HTR-8/SVneo (cell line): Measurements from ENCODE around the gene C10orf62.
A peak's percentile ranks its signal among the peaks of the same experiment; 100 is the strongest.
"Not testable (repeated sequence)": the region's sequence is repeated elsewhere in the genome, so short reads cannot be mapped to it uniquely, and the experiment has no call there.

Experiments
- DNase-seq: peaks from one replicate; pipeline ENCODE4 v3.0.0; 2011; ENCODE audit warnings: low spot score, mixed read lengths; ENCODE audit not compliant: insufficient read length
- FAIRE-seq: peaks from 2 replicates; lab custom pipeline; 2011; peaks lifted over from hg19 to GRCh38; lab: Jason Lieb, UNC

Gene C10orf62

DNA sequence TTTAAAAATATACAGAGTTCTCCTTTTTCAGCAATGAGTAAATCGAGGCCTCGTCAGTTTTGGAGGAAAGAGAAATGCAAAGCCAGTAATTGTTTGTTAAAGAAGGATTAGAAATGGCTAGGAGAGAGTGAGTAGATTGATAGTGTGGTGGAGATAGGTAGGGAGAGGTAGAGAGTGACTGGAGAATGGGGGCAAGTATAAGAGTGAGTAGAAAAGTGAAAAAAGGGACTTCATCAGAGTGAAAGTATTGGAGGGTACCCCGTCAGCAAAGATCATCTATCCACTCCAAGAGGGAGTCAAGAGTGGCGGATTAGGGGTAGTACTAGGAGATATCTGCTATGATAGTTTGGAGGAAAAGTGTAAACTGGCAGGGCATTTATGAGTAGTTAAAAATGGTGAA lies 26.2 kb upstream of the C10orf62 start:
- DNase-seq (no peak), FAIRE-seq (no peak)

- no peak for DNase-seq
- FAIRE-seq, result no peak
Measured at GRCh38 chr10:97564776-97565175, 24.7 kb upstream of the C10orf62 start.

GRCh38 chr10:97566336-97566996 lies 23.1 kb upstream of the C10orf62 start:
- FAIRE-seq, result no peak
- no peak for DNase-seq

DNA sequence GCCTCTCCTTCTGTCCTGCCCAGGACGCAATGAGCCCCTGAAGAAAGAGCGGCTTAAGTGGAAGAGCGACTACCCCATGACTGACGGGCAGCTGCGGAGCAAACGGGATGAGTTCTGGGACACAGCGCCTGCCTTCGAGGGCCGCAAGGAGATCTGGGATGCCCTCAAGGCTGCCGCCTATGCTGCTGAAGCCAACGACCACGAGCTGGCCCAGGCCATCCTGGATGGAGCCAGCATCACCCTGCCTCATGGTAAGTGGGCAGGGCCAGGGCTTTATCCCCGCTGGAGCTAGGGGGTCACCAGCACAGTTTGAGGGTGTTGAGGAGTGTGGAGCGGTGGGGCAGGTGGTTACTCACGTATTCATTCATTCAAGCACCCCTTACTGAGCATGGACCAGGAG lies 21.6 kb upstream of the C10orf62 start:
- DNase-seq (no peak), FAIRE-seq (no peak)

DNA sequence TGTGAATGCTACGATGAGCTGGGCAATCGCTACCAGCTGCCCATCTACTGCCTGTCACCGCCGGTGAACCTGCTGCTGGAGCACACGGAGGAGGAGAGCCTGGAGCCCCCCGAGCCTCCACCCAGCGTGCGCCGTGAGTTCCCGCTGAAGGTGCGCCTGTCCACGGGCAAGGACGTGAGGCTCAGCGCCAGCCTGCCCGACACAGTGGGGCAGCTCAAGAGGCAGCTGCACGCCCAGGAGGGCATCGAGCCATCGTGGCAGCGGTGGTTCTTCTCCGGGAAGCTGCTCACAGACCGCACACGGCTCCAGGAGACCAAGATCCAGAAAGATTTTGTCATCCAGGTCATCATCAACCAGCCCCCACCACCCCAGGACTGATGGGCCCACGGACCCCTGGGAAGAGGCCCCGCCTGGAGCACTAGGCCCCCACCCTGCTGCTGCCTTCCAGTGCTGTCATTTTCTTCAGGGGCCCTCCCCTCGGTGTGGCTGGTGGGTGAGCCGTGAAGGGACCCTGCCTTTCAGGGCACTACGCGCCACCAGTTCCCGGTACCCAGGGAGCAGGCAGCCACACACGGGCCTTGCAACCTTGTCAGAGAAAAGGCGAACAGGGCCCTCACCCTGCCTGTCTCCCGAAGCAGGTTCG lies 19.3 kb upstream of the C10orf62 start:
- DNase-seq (no peak), FAIRE-seq (no peak)

DNA sequence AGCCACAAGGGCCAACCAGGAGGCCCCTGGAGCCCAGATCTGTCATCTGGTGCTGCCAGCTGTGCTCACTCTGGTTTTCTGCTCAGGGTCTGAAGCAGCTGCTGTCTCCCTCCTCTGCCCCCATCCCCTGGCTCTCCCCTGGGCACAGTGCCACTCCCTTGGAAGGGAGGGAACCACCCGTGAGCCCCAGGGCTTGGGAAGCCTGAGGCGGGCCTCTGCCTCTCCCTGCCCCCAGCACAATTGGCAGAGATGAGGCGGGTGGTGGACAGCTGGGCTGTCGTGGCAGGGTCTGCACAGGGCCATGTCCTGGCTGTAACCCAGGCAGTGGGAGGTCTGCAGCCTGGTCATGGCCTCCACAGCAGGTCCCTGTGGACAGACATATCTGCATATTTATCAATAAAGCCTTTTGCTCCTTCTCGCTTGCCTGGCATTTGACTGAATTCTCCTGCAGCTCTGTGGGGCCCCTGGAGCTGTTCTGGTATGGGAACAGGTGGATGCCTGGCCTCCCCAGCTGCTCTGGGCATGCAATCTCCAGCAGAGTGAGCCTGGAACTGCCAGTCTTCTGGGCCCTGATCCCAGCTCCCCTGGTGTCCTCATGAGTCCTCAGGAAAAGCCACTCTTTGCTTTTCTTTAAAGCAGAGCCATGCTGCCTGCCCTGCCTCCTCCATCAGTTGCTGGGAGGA lies 18.6 kb upstream of the C10orf62 start:
- DNase-seq, result no peak
- no peak for FAIRE-seq

DNA sequence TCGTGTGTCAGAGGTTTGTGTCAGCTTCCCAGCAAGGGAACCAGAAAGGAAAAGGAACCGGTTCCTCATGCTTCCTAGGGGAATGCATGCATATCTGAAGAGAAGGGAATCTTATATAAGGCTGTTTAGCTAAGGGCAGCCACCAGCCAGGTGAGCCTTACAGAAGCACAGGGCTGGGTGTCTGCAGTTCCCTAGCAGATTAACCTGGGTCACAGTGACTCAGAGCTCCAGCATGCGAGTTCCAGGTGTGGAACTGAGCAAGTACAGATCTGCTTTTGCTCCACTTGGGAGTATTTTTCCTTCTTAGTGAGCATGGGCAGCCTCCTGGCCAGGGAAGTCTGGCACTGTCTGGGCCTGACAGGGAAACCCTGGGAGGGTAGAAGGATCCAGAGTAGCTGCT lies 17.9 kb upstream of the C10orf62 start:
- DNase-seq (no peak), FAIRE-seq (no peak)

GRCh38 chr10:97572214-97572989 lies 17.1 kb upstream of the C10orf62 start, which contains the start of gene ANKRD2:
Gene ANKRD2, plus strand, starts transcription at chr10:97572779. Its CDS starts 10 bp downstream, at chr10:97572789.
- FAIRE-seq (peak; percentile 81), DNase-seq (peak; percentile 71)

DNA sequence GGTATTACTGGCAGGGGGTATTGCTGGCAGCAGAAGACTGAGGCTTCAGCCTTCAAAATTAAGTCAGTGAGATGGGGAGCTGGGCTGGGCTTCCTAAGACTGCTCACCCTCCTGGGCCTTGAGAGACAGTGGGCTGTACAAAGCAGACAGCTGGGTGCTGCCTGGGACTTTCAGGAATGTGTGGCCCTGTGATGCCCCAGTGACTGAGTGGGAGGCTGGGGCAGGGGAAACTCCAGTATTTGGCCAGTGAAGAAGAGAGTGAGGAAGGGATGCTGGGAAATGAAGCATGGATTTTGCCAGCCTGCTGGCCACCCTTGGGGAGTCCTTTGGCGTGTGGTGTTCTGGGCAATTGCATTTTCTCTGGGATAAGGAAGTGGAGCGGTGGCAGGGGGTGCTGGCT lies 16.5 kb upstream of the C10orf62 start:
- DNase-seq (no peak), FAIRE-seq (peak; percentile 54)

DNA sequence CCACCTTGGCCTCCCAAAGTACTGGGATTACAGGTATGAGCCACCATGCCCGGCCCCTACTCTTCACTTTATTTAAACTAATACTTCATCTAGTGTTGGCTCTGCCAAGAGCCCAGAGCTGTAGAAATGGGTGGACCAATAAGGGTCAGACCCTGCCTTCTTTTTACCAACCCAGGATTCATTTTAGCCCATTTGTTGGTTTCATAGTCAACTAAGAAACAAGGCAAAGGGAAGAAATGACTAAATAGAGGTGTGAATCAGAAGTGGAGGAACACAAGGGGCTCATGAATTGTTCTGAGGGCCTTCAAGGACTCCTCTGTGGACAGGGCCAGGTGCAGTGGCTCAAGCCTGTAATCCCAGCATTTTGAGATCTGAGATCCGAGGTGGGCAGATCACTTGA lies 15.8 kb upstream of the C10orf62 start:
- FAIRE-seq, result no peak
- DNase-seq, result no peak

DNA sequence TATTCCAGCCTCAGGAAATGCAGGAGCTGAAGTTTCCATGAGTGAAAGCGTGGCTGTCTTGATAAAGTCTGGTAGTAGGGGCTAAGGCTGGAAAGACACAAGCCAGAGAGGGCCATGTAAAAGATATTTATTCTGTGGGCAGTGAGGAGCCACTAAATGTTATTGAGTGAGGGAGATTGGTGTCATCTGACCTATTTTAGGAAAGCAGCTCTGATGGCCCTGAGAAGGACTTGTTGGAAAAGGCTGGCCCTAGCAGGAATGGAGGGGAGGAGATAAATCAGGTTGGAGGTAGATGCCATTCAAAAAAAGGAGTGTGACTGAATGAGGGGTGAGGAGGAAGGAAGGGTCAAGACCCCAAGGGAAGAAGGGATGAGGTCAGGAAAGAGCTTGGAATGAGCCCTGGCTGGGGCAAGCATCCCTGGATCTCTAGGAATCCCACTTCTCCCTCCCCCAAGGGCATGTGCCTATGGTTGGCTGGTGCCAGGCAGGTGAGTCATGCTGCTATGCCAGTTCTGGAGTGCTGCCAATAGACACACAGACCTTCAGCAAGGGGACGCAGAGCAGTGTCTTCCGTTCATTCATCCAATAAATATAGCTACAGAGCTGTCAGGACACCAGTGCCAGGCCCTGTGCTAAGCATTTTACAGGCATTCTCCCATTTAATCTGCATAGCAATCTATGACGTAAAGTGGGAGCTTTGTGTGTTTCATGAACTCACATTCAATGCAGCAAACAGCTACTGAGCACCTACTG lies 15.0 kb upstream of the C10orf62 start:
- peak; percentile 98 for DNase-seq
- peak; percentile 99 for FAIRE-seq

DNA sequence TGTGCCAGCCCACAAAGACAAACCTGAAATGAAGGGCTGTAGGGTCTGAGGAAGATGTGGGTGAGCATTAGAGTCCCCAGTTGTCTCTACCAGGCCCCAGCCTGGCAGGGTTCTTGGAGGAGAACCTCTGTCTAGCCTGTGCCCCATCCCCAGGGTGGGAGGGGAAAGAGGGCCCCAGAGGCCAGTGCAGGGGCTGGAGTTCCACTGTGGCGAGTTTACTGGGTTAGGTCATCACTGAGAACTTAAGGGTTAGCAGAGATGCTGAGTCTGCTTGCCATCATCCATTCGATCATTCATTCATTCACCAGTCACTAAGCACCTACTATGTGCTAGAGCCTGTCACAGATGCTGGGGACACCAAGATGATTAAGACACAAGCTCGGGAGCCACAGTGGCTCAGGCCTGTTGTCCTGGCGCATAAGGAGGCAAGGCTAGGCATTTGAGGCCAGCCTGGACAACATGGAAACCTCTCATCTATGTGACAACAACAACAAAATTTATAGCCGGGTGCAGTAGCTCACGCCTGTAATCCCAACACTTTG lies 14.3 kb upstream of the C10orf62 start:
- no peak for FAIRE-seq
- DNase-seq, result peak; percentile 69

DNA sequence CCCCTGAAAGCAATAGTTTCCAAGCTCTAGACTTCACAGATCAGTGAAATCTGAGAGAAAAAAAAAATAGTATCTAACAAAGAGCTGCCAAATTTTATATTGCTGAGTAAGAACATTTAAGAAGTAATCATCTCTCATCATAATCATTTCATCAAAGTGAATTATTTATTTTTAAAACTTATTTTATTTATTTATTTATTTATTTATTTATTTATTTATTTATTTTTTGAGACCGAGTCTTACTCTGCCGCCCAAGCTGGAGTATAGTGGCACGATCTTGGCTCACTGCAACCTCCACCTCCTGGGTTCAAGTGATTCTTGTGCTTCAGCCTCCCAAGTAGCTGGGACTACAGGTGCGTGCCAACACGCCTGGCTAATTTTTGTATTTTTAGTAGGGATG lies 13.0 kb upstream of the C10orf62 start:
- not testable (repeated sequence) for FAIRE-seq, DNase-seq

- FAIRE-seq (no peak), DNase-seq (no peak)
Measured at GRCh38 chr10:97577701-97578100, 11.8 kb upstream of the C10orf62 start.

GRCh38 chr10:97578171-97578844 lies 11.2 kb upstream of the C10orf62 start:
- DNase-seq, result no peak
- no peak for FAIRE-seq

- FAIRE-seq (peak; percentile 28), DNase-seq (no peak)
Measured at GRCh38 chr10:97580421-97581367, 8.8 kb upstream of the C10orf62 start.

DNA sequence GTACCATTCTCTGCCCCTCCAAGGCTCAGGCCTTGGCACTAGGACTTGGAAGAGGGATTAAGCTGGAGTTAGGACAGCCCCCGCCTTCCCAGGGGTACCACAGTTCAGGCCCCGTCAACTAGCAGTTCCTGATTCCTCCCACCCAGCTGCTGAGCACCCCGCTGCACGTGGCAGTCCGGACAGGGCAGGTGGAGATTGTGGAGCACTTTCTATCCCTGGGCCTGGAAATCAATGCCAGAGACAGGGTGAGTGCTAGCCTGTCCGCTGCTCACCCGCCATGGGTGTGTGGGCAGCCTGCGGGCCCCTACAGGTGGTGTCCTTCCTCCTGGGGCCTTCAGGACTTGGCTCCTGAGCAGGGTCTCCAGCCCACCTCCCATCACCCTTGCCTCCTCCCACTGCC lies 7.4 kb upstream of the C10orf62 start:
- DNase-seq (no peak), FAIRE-seq (no peak)

GRCh38 chr10:97583476-97583875 lies 6.0 kb upstream of the C10orf62 start:
- FAIRE-seq (no peak), DNase-seq (no peak)
